Psoas muscle (tissue), 8 donors: ENCODE results near the gene DNAH2. TPM values are rescaled to one million over a fixed set of nuclear protein-coding genes. Genes with fewer than 3 reads are reported as not detected.

Experiments used
- ATAC-seq, 4 donors: fragments of 200-7000 bp; cut with Tn5 transposase; one replicate each; pipeline ENCODE4 v1.9.1; 2020; ENCODE audit warnings: moderate library complexity in 3 of 4, mild to moderate bottlenecking in 2 of 4
- DNase-seq, 2 donors: peaks; one replicate each; pipeline ENCODE4 v3.0.0-alpha.2; 2020
- H3K27ac ChIP-seq: fragments of 200-600 bp; one replicate; pipeline ENCODE4 v1.8.0; 2022
- H3K27me3 ChIP-seq, 3 donors: fragments of 200-600 bp in 1 of 3; one replicate each; pipeline versions ENCODE4 v1.6.1 to v1.8.0; 2013 to 2022; ENCODE audit warnings: low read length in 2 of 3, mild to moderate bottlenecking in 2 of 3, moderate library complexity in 1 of 3; ENCODE audit not compliant: insufficient read depth in 3 of 3
- H3K36me3 ChIP-seq, 2 donors: fragments of 200-600 bp in 1 of 2; one replicate each; pipeline versions ENCODE4 v1.6.1 to v1.8.0; 2013 to 2022; ENCODE audit warnings: low read depth in 1 of 2, mild to moderate bottlenecking in 1 of 2, moderate library complexity in 1 of 2; ENCODE audit not compliant: insufficient read depth in 1 of 2
- H3K4me1 ChIP-seq: fragments of 200-600 bp; one replicate; pipeline ENCODE4 v1.8.0; 2022
- H3K4me3 ChIP-seq: fragments of 200-600 bp; one replicate; pipeline ENCODE4 v1.8.0; 2022; ENCODE audit warnings: mild to moderate bottlenecking
- H3K9me3 ChIP-seq: fragments of 200-600 bp; one replicate; pipeline ENCODE4 v1.8.0; 2022
- CTCF ChIP-seq: fragments of 200-600 bp; IDR thresholded peaks from one replicate; pipeline ENCODE4 v1.8.0; 2022; ENCODE audit warnings: antibody characterized with exemption
- WGBS, 3 donors: extraction: QIAGEN DNeasy Blood & Tissue Kit; methylation state at CpG; one replicate each; pipeline versions ENCODE4 v1.1.6 to v1.1.7; 2013; 5-methylcytosine and 5-hydroxymethylcytosine counted together
- intact Hi-C, 2 donors: fragments of 100-400 bp; cut with DNase I; formaldehyde crosslinking; loops; one replicate each; pipeline versions ENCODE4 v1.11.0 to v1.14.2; 2022
- polyA plus RNA-seq, 3 donors: library from polyadenylated mRNA; stranded (reverse); fragments of 200-250 nt; gene quantifications; one replicate each; pipeline ENCODE4 v1.2.3, GENCODE V29; 2013
- total RNA-seq, 4 donors: library from RNA; stranded (reverse); fragmentation: NEBNext Ultra II Directional in 2 of 4; extraction: Animal tissue kit (Norgen Biotek cat#: 25700) in 2 of 4; gene quantifications; one replicate each; pipeline versions ENCODE4 v1.2.1 to v1.2.4, GENCODE V29; 2021 to 2023
- donor health status: healthy with polysubstance abuse.
- donor health status: DM: no; HTN: no; CAD: no; lungs with moderate emphysema.
- donor health status: Bipolar disorder and iron deficiency.
- donor health status: healthy.
- donor health status: DM: yes; HTN: yes; CAD: no.
- donor health status: DM: no; HTN: no; CAD: no.
- donor health status: DM: no; HTN: no; CAD: no.
- donor health status: DM: yes; HTN: yes; CAD: no.

The DNAH2 gene
- total and polyA plus RNA-seq, 7 donors = 0.01 to 0.10 (median 0.06) TPM

- Histone ChIP-seq H3K27me3 (no peaks in the 10 kb centered on the region), H3K4me1 (peaks cover 11% of the 10 kb centered on the region), H3K4me3 (peak overlapping the region; percentile 85), H3K9me3 (no peaks in the 10 kb centered on the region), H3K36me3 (no peaks in the 10 kb centered on the region), H3K27ac (peak overlapping the region; percentile 96)
- 43 to 58% (median 46%) methylated on average over 17 to 19 of the region's 19 CpGs for WGBS, 3 donors
- DNase-seq (no peak), ATAC-seq (no peak)
- no peak for TF ChIP-seq CTCF
- intact Hi-C loops = no loop called here
These were observed 115.7 kb downstream of the DNAH2 start for GRCh38 chr17:7833011-7833794.

GRCh38 chr17:7833795-7834541 is 116.4 kb downstream of the DNAH2 start, which contains the start of gene KDM6B:
TSS of gene KDM6B (plus strand) at chr17:7834217. CDS start at chr17:7845555, 11,338 bp downstream.
- WGBS, 3 donors = 0% methylated on average over 39 to 49 of the region's 49 CpGs
- intact Hi-C loops = loop anchor here in 1 of 2 donors (2.0 kb wide), 1 partner anchor 17 kb away; no protein-coding TSS in a partner anchor
- H3K4me3 ChIP-seq = peak within 1 kb of the TSS; percentile 85
- H3K4me1 ChIP-seq = peaks cover 15% of the 10 kb centered on the region
- no peaks in the 10 kb centered on the region for H3K27me3 ChIP-seq
- TF ChIP-seq CTCF = peak; percentile 5
- ATAC-seq (peak; percentile 71 to 75 (median 74)), DNase-seq (peak; percentile 92 to 96)
- H3K27ac ChIP-seq = peak within 1 kb of the TSS; percentile 96
- H3K36me3 ChIP-seq = no peaks in the 10 kb centered on the region
- no peaks in the 10 kb centered on the region for H3K9me3 ChIP-seq

- DNase-seq (peak; percentile 73 to 81), ATAC-seq (peak; percentile 4 to 31 (median 22))
- H3K9me3 ChIP-seq = no peaks in the 10 kb centered on the region
- peak overlapping the region; percentile 85 for H3K4me3 ChIP-seq
- WGBS, 3 donors = 0 to 1% (median 1%) methylated on average over 13 to 20 of the region's 20 CpGs
- no peaks in the 10 kb centered on the region for H3K27me3 ChIP-seq
- peak overlapping the region; percentile 96 for H3K27ac ChIP-seq
- TF ChIP-seq CTCF = no peak
- peaks cover 21% of the 10 kb centered on the region for H3K4me1 ChIP-seq
- no peaks in the 10 kb centered on the region for H3K36me3 ChIP-seq
- intact Hi-C loops = loop anchor here in 1 of 2 donors (2.0 kb wide), 1 partner anchor 16 kb away; no protein-coding TSS in a partner anchor
These were observed 117.0 kb downstream of the DNAH2 start for GRCh38 chr17:7834542-7834956.

GRCh38 chr17:7834957-7835813 is 117.6 kb downstream of the DNAH2 start:
- Histone ChIP-seq H3K36me3 (peaks cover 0 to 4% of the 10 kb centered on the region in 2 donors), H3K4me3 (peak overlapping the region; percentile 85), H3K4me1 (peaks cover 27% of the 10 kb centered on the region), H3K27me3 (no peaks in the 10 kb centered on the region), H3K27ac (peak overlapping the region; percentile 96), H3K9me3 (no peaks in the 10 kb centered on the region)
- DNase-seq = peak; percentile 98
- TF ChIP-seq CTCF = peak; percentile 69
- ATAC-seq = peak; percentile 79 to 83 (median 81)
- 0 to 2% (median 1%) methylated on average over 40 to 69 of the region's 69 CpGs for WGBS, 3 donors
- intact Hi-C loops = loop anchor here in 1 of 2 donors (2.0 kb wide), 1 partner anchor 16 kb away; no protein-coding TSS in a partner anchor
